ENCODE data around the gene GABRP. TPM values are rescaled to one million over a fixed set of nuclear protein-coding genes. Genes with fewer than 3 reads are reported as not detected.

The GABRP gene
- total and polyA plus RNA-seq, 8 donors, result 0.10 to 1.8 (median 0.88) TPM

DNA sequence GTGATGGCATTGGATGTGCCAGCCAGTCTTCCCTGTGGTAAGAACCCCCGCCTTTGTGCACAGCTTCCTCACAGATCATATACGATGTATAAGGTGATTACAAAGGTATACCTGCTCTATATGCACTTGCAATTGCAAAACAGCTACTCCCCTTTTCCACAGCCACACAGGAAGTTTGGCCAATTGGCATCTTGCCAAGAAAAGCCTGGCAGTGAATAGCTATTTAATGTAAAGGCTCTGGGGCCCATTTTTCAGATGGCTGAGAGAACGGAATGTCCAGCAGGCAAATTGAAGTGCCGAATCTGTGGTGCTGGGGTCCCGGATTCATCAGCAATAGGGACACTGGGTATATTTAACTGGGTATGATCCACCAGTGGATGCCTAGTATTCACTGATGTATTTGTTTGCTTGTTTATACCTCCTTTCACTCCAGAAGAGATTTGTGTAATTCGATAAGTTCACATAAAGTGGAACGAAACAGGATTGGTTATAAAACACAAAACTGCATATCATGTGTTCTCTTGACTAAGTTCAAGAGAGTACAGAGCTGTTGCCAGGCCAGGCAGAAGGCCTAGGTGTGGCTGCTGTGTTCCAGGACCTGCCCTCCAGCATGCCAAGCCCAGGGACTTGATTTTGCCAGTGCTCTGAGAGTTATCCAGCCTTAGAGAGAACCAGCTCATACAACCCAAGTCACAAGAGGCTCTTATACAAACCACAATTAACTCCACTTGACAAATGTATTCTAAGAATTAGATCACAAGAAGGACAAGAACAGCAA, 27.7 kb upstream of the GABRP start:
- no peaks in the 10 kb centered on the region for H3K36me3 ChIP-seq
- H3K27me3 ChIP-seq, result no peaks in the 10 kb centered on the region
- intact Hi-C loops (cut with DNase I), result no loop called here
- DNase-seq (peak in 2 of 4 donors; percentile 79 to 84), ATAC-seq (peak; percentile 97)
- TF ChIP-seq, protein P1, sequence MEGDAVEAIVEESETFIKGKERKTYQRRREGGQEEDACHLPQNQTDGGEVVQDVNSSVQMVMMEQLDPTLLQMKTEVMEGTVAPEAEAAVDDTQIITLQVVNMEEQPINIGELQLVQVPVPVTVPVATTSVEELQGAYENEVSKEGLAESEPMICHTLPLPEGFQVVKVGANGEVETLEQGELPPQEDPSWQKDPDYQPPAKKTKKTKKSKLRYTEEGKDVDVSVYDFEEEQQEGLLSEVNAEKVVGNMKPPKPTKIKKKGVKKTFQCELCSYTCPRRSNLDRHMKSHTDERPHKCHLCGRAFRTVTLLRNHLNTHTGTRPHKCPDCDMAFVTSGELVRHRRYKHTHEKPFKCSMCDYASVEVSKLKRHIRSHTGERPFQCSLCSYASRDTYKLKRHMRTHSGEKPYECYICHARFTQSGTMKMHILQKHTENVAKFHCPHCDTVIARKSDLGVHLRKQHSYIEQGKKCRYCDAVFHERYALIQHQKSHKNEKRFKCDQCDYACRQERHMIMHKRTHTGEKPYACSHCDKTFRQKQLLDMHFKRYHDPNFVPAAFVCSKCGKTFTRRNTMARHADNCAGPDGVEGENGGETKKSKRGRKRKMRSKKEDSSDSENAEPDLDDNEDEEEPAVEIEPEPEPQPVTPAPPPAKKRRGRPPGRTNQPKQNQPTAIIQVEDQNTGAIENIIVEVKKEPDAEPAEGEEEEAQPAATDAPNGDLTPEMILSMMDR (IDR thresholded peaks at IDR 0.05), result no peak
- peaks cover 0 to 10% of the 10 kb centered on the region in 2 donors for H3K4me1 ChIP-seq
- no peaks in the 10 kb centered on the region for H3K9me3 ChIP-seq
- no peak overlapping the region for H3K4me3 ChIP-seq
- peak overlapping the region; percentile 59 to 62 for H3K27ac ChIP-seq

DNA sequence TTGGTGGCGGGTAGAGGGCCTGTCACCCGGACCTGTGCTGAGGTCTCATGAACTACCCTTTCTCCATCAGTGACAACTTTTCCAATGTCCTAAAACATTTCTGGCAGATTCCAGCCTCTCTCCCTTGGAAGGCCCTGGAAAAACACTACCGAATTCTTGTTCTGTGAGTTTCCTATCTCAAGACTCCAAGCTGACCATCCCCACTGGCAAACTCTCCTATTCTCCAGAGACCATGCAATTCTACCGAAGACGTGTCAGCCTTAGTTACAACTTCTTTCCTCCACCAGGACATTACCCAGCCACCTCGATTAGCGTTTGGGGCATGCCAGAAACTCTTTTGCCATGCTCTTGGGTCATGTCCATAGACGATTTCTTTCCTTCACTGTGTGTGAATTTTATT, 26.8 kb upstream of the GABRP start:
- Histone ChIP-seq H3K4me3 (no peak overlapping the region), H3K9me3 (no peaks in the 10 kb centered on the region), H3K27me3 (no peaks in the 10 kb centered on the region), H3K4me1 (peaks cover 0 to 10% of the 10 kb centered on the region in 2 donors), H3K27ac (peak overlapping the region in 1 of 2 donors; percentile 59), H3K36me3 (no peaks in the 10 kb centered on the region)
- ATAC-seq (no peak), DNase-seq (no peak)
- TF ChIP-seq, protein P1 (IDR thresholded peaks at IDR 0.05), result no peak
- intact Hi-C loops (cut with DNase I), result no loop called here

DNA sequence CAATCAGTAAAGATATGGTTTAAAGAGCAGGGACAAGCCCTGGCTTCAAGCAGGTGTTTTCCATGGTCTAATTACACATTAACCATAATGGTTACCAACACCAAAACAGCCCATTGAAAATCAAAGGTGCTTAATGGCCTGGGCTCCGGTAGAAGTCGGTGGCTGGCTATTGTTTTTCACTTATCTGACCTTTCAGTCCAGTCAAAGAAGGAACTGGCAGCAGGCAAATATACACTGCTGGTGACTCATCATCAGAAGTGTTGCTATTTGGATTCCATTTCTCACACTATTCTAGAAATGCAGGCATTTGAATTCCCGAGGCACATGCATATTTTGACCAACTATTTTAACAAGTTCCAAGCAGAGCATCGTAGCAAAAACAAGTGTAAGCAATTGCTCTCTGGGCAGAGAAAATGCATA, 26.3 kb upstream of the GABRP start:
- H3K27me3 ChIP-seq, result no peaks in the 10 kb centered on the region
- no peak overlapping the region for H3K4me3 ChIP-seq
- DNase-seq (no peak), ATAC-seq (peak; percentile 78)
- H3K27ac ChIP-seq, result peak overlapping the region in 1 of 2 donors; percentile 59
- TF ChIP-seq, protein P1 (IDR thresholded peaks at IDR 0.05), result no peak
- H3K9me3 ChIP-seq, result no peaks in the 10 kb centered on the region
- peaks cover 0 to 10% of the 10 kb centered on the region in 2 donors for H3K4me1 ChIP-seq
- intact Hi-C loops (cut with DNase I), result no loop called here
- no peaks in the 10 kb centered on the region for H3K36me3 ChIP-seq

GRCh38 chr5:170757669-170758068, 25.9 kb upstream of the GABRP start:
- no peaks in the 10 kb centered on the region for H3K9me3 ChIP-seq
- ATAC-seq (no peak), DNase-seq (no peak)
- peaks cover 0 to 10% of the 10 kb centered on the region in 2 donors for H3K4me1 ChIP-seq
- TF ChIP-seq, protein P1 (IDR thresholded peaks at IDR 0.05), result no peak
- no peaks in the 10 kb centered on the region for H3K36me3 ChIP-seq
- H3K27me3 ChIP-seq, result no peaks in the 10 kb centered on the region
- intact Hi-C loops (cut with DNase I), result no loop called here
- H3K27ac ChIP-seq, result peak overlapping the region in 1 of 2 donors; percentile 59
- H3K4me3 ChIP-seq, result no peak overlapping the region

- DNase-seq (no peak), ATAC-seq (no peak)
- H3K27ac ChIP-seq, result no peak overlapping the region
- H3K27me3 ChIP-seq, result no peaks in the 10 kb centered on the region
- H3K9me3 ChIP-seq, result no peaks in the 10 kb centered on the region
- no peak overlapping the region for H3K4me3 ChIP-seq
- TF ChIP-seq, protein P1 (IDR thresholded peaks at IDR 0.05), result no peak
- intact Hi-C loops (cut with DNase I), result no loop called here
- no peaks in the 10 kb centered on the region for H3K36me3 ChIP-seq
- H3K4me1 ChIP-seq, result peaks cover 0 to 10% of the 10 kb centered on the region in 2 donors
Measured at GRCh38 chr5:170758481-170758880, 25.0 kb upstream of the GABRP start.

Data from left lung (tissue), 10 donors.